ENCODE results near the gene PRR35. TPM values are rescaled to one million over a fixed set of nuclear protein-coding genes. Genes with fewer than 3 reads are reported as not detected.
A peak's percentile ranks its signal among the peaks of the same experiment; 100 is the strongest.

PRR35 gene
- total and polyA plus RNA-seq, 2 donors (not counting 3 experiments of a cell fraction or from before 2014, with no cell fraction given): not detected

DNA sequence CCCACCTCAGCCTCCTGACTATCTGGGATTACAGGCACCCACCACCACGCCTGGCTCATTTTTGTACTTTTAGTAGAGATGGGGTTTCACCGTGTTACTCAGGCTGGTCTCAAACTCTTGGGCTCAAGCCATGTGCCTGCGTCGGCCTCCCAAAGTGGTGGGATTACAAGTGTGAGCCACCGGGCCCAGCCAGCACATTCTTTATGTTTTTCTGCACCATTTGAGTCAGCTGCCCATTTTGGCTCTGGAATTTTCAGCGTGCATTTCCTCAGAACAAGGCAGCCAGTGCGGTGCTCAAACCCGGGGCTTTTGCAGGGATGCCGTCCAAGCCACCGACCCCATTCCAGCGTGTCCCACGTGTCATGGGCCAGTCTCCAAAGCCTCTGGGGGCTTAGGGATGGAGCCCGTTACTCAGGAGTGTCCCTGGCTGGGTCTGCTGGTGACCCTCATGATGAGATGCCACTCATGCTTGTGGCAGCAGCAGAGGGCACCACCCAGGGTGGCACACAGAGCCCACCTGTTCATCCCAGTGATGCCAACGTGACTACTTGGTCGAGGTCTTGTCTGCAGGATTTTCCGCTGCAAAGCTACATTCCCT is 26.0 kb downstream of the PRR35 start:
- dilution Hi-C loops (cut with MboI; ENCODE audit: extremely low pct_ligation_motif_present, low sequenced_read_pairs) (no loop called here), intact Hi-C loops (cut with micrococcal nuclease) (loop anchor here (5.0 kb wide), 1 partner anchor 194 kb away; no protein-coding TSS in a partner anchor)
- FAIRE-seq: no peak
- Histone ChIP-seq H3K27ac (ENCODE audit: insufficient read depth, low read depth, low read length) (no peak overlapping the region), H3K9me1 (replicated peaks; ENCODE audit: control insufficient read depth, extremely low read depth, insufficient read depth, low read length) (no peaks in the 10 kb centered on the region), H3K79me2 (ENCODE audit: control insufficient read depth, insufficient read depth, low read length) (peaks cover 12% of the 10 kb centered on the region), H3K9ac (replicated peaks; ENCODE audit: extremely low read depth, insufficient read depth, low read length) (no peak overlapping the region), H4K20me1 (replicated peaks; ENCODE audit: control insufficient read depth, extremely low read depth, insufficient read depth, low read length) (no peaks in the 10 kb centered on the region), H3K4me2 (ENCODE audit: insufficient read depth, low read length) (no peak overlapping the region), H3K4me1 (ENCODE audit: control insufficient read depth, extremely low read depth, insufficient read depth, low read length) (peaks cover 15% of the 10 kb centered on the region), H3K36me3 (ENCODE audit: control insufficient read depth in 2 of 2, extremely low read depth in 1 of 2, insufficient read depth in 2 of 2, low read length in 2 of 2) (no peaks in the 10 kb centered on the region), H2AFZ (ENCODE audit: low read depth, low read length) (no peak overlapping the region), H3K9me3 (replicated peaks; ENCODE audit: control insufficient read depth, insufficient read depth, low read length) (no peaks in the 10 kb centered on the region), H3K27me3 (ENCODE audit: control insufficient read depth in 2 of 2, insufficient read depth in 2 of 2, low read length in 2 of 2) (no peaks in the 10 kb centered on the region), H3K4me3 (replicated peaks in 1 of 3; ENCODE audit: insufficient read depth in 1 of 3, low read depth in 1 of 3, low read length in 3 of 3) (no peak overlapping the region)
- DNase-seq (ENCODE audit: low read depth, low spot score): no peak
- TF ChIP-seq JUN (IDR thresholded peaks at IDR 0.05; ENCODE audit: borderline replicate concordance, insufficient read depth, insufficient read length, low read depth) (no peak), GATA2 (IDR thresholded peaks at IDR 0.05; ENCODE audit: insufficient read depth, insufficient read length, low read depth, low read length) (no peak), POLR2AphosphoS5 (IDR thresholded peaks at IDR 0.05; ENCODE audit: insufficient read depth, low read depth, low read length) (no peak), MYC (IDR thresholded peaks at IDR 0.05; ENCODE audit: low read depth, low read length) (no peak), FOS (IDR thresholded peaks at IDR 0.05; ENCODE audit: borderline replicate concordance, insufficient read depth, low read length) (no peak), POLR2A (IDR thresholded peaks at IDR 0.05; ENCODE audit: low read depth, low read length) (no peak), EZH2 (IDR thresholded peaks at IDR 0.05; ENCODE audit: borderline replicate concordance, low read depth, low read length, severe bottlenecking) (no peak), MAX (IDR thresholded peaks at IDR 0.05; ENCODE audit: insufficient read depth, insufficient read length) (no peak)
- TF ChIP-seq, protein P1, sequence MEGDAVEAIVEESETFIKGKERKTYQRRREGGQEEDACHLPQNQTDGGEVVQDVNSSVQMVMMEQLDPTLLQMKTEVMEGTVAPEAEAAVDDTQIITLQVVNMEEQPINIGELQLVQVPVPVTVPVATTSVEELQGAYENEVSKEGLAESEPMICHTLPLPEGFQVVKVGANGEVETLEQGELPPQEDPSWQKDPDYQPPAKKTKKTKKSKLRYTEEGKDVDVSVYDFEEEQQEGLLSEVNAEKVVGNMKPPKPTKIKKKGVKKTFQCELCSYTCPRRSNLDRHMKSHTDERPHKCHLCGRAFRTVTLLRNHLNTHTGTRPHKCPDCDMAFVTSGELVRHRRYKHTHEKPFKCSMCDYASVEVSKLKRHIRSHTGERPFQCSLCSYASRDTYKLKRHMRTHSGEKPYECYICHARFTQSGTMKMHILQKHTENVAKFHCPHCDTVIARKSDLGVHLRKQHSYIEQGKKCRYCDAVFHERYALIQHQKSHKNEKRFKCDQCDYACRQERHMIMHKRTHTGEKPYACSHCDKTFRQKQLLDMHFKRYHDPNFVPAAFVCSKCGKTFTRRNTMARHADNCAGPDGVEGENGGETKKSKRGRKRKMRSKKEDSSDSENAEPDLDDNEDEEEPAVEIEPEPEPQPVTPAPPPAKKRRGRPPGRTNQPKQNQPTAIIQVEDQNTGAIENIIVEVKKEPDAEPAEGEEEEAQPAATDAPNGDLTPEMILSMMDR (IDR thresholded peaks at IDR 0.05; ENCODE audit: extremely low read depth in 1 of 2, insufficient read depth in 1 of 2, low read depth in 1 of 2, low read length in 2 of 2): no peak
- POLR2A ChIA-PET: no interaction called here
- BruUV-seq (replicated peaks): TSS peak; percentile 13
- CTCF ChIA-PET: no interaction called here

All from endothelial cell of umbilical vein (primary cell).